NCI-H1436 treated with DMSO at 0.1 percent for 48 hours (cell line): Measurements from ENCODE around the gene CYSRT1.
"Not testable (repeated sequence)": the region's sequence is repeated elsewhere in the genome, so short reads cannot be mapped to it uniquely, and the experiment has no call there.

Experiments used
- DNase-seq: peaks from one replicate; lab custom pipeline; 2025; lab: John Stamatoyannopoulos, UW

CYSRT1 gene

GRCh38 chr9:137252555-137253506 is 27.9 kb downstream of the CYSRT1 start:
- DNase-seq, result no peak

- DNase-seq, result no peak
Observed at GRCh38 chr9:137253717-137254623, 29.0 kb downstream of the CYSRT1 start.

- DNase-seq, result peak; percentile 49
Observed at GRCh38 chr9:137254624-137255447, 29.9 kb downstream of the CYSRT1 start, which contains the start of gene NELFB. Gene NELFB, plus strand, starts transcription at chr9:137255327.

- no peak for DNase-seq
Observed at GRCh38 chr9:137255448-137256114, 30.6 kb downstream of the CYSRT1 start.

- DNase-seq, result no peak
Observed at GRCh38 chr9:137256362-137256761, 31.4 kb downstream of the CYSRT1 start.

GRCh38 chr9:137256856-137257255 is 31.9 kb downstream of the CYSRT1 start:
- no peak for DNase-seq

- DNase-seq, result not testable (repeated sequence)
Observed at GRCh38 chr9:137262173-137262908, 37.4 kb downstream of the CYSRT1 start.

GRCh38 chr9:137262909-137263285 is 37.9 kb downstream of the CYSRT1 start:
- DNase-seq, result no peak

GRCh38 chr9:137263506-137263905 is 38.5 kb downstream of the CYSRT1 start:
- DNase-seq, result no peak

- no peak for DNase-seq
Observed at GRCh38 chr9:137264067-137264466, 39.1 kb downstream of the CYSRT1 start.

- no peak for DNase-seq
Observed at GRCh38 chr9:137265496-137266161, 40.7 kb downstream of the CYSRT1 start.

GRCh38 chr9:137266162-137266527 is 41.2 kb downstream of the CYSRT1 start:
- no peak for DNase-seq

GRCh38 chr9:137266585-137267453 is 41.8 kb downstream of the CYSRT1 start:
- DNase-seq, result no peak

GRCh38 chr9:137267933-137268355 is 43.0 kb downstream of the CYSRT1 start:
- DNase-seq, result no peak

- DNase-seq, result no peak
Observed at GRCh38 chr9:137268538-137269201, 43.7 kb downstream of the CYSRT1 start.

GRCh38 chr9:137269231-137269772 is 44.3 kb downstream of the CYSRT1 start:
- no peak for DNase-seq

- DNase-seq, result no peak
Observed at GRCh38 chr9:137270929-137271695, 46.1 kb downstream of the CYSRT1 start.
